K562 (cell line): ENCODE results near the gene ANKRD31. TPM values are rescaled to one million over a fixed set of nuclear protein-coding genes. Genes with fewer than 3 reads are reported as not detected.

Source experiments
- ATAC-seq: fragments of 200-7000 bp; cut with Tn5 transposase; 3 replicates; pipeline ENCODE4 v1.9.1; 2020; ENCODE audit warnings: moderate library complexity
- BruUV-seq: library from RNA; stranded (reverse); fragments of 400-500 nt; replicated peaks from 2 replicates; lab custom pipeline; 2021; lab: Mats Ljungman, UMichigan
- CTCF ChIA-PET: fragments of 300-600 bp; formaldehyde crosslinking; extraction: SDS; loops from one replicate; lab custom pipeline; 2021; ENCODE audit warnings: low intra/inter-chr PET ratio; lab: Yijun Ruan, JAX
- POLR2A ChIA-PET: fragments of 300-600, 350-650 bp; sonication (Branson Sonifier 250); formaldehyde crosslinking; extraction: SDS; loops from one replicate; lab custom pipeline; 2021; ENCODE audit warnings: antibody characterized with exemption, inconsistent platforms; lab: Yijun Ruan, JAX
- DNase-seq, 4 experiments: peaks; one replicate each; pipeline versions ENCODE4 v3.0.0 to v3.0.0-alpha.2; 2011 to 2018; ENCODE audit warnings: low spot score in 3 of 4, mixed read lengths in 3 of 4; ENCODE audit errors: extremely low read depth in 1 of 4
- FAIRE-seq: peaks from 2 replicates; lab custom pipeline; 2011; peaks lifted over from hg19 to GRCh38; lab: Jason Lieb, UNC
- H2AFZ ChIP-seq: 2 replicates; pipeline ENCODE4 v1.6.0; 2011; ENCODE audit warnings: low read depth, low read length, control low read depth, inconsistent platforms
- H3K27ac ChIP-seq: fragments of 200-600 bp; 3 replicates; pipeline ENCODE4 v1.8.0; 2011; ENCODE audit warnings: low read depth, mild to moderate bottlenecking, control low read depth, inconsistent platforms, low read length, moderate library complexity, mixed read lengths; ENCODE audit errors: extremely low read depth
- H3K27me3 ChIP-seq, 2 experiments: fragments of 300-600 bp in 1 of 2; 2 replicates in 1 of 2; 3 replicates in 1 of 2; pipeline versions ENCODE4 v1.6.0 to v1.8.0; 2011; ENCODE audit warnings: inconsistent platforms in 2 of 2, low read length in 2 of 2, mild to moderate bottlenecking in 1 of 2, mixed read lengths in 1 of 2, moderate library complexity in 1 of 2; ENCODE audit not compliant: control insufficient read depth in 2 of 2, insufficient read depth in 2 of 2
- H3K36me3 ChIP-seq: fragments of 300-600 bp; 3 replicates; pipeline ENCODE4 v1.8.0; 2011; ENCODE audit warnings: mild to moderate bottlenecking, low read length, inconsistent platforms; ENCODE audit not compliant: control insufficient read depth, insufficient read depth
- H3K4me1 ChIP-seq, 2 experiments: fragments of 200-600 bp in 1 of 2; replicated peaks in 1 of 2; 2 replicates in 1 of 2; 3 replicates in 1 of 2; pipeline versions ENCODE4 v1.5.1 to v1.8.0; 2011; ENCODE audit warnings: inconsistent platforms in 2 of 2, low read length in 2 of 2, mild to moderate bottlenecking in 1 of 2, mixed read lengths in 1 of 2, moderate library complexity in 1 of 2; ENCODE audit not compliant: control insufficient read depth in 2 of 2, insufficient read depth in 2 of 2
- H3K4me2 ChIP-seq: 2 replicates; pipeline ENCODE4 v1.6.1; 2011; ENCODE audit warnings: low read length, control low read depth, inconsistent platforms, mixed read lengths; ENCODE audit not compliant: insufficient read depth
- H3K4me3 ChIP-seq: fragments of 200-600 bp; sonication (generic), shearing (Covaris generic); 2 replicates; pipeline ENCODE4 v1.5.1; 2016; ENCODE audit warnings: control low read depth, inconsistent platforms
- H3K79me2 ChIP-seq: fragments of 200-600 bp; 3 replicates; pipeline ENCODE4 v1.8.0; 2011; ENCODE audit warnings: low read length, inconsistent platforms; ENCODE audit not compliant: control insufficient read depth, insufficient read depth
- H3K9ac ChIP-seq, 2 experiments: 2 replicates each; pipeline versions ENCODE4 v1.6.0 to v1.6.1; 2011; ENCODE audit warnings: low read depth in 2 of 2, low read length in 2 of 2, control low read depth in 1 of 2, inconsistent platforms in 1 of 2, mild to moderate bottlenecking in 1 of 2, mixed read lengths in 1 of 2; ENCODE audit not compliant: insufficient read depth in 1 of 2
- H3K9me1 ChIP-seq: one replicate; pipeline ENCODE4 v1.6.0; 2011; ENCODE audit warnings: inconsistent platforms, mild to moderate bottlenecking, low read length, moderate library complexity; ENCODE audit not compliant: control insufficient read depth, insufficient read depth
- H3K9me3 ChIP-seq: replicated peaks from 2 replicates; pipeline ENCODE4 v1.5.1; 2011; ENCODE audit warnings: low read depth, low read length, inconsistent platforms; ENCODE audit not compliant: control insufficient read depth, insufficient read depth
- H4K20me1 ChIP-seq: replicated peaks from 2 replicates; pipeline ENCODE4 v1.6.1; 2011; ENCODE audit warnings: low read length, inconsistent platforms, mixed read lengths; ENCODE audit not compliant: control insufficient read depth, insufficient read depth
- HDGF ChIP-seq: fragments of 450-650 bp; IDR thresholded peaks from 2 replicates; pipeline ENCODE4 v1.6.1; 2016
- KDM4B ChIP-seq, 2 experiments: fragments of 450-650 bp in 1 of 2; sonication (generic) in 1 of 2; IDR thresholded peaks; 2 replicates each; pipeline ENCODE4 v1.6.1; 2016 to 2017; ENCODE audit warnings: borderline replicate concordance in 2 of 2, antibody characterized with exemption in 1 of 2, low read depth in 1 of 2, mild to moderate bottlenecking in 1 of 2
- KLF16 ChIP-seq: IDR thresholded peaks from 2 replicates; pipeline ENCODE4 v1.6.1; 2016; ENCODE audit warnings: antibody characterized with exemption
- MTA2 ChIP-seq: fragments of 450-650 bp; IDR thresholded peaks from 2 replicates; pipeline ENCODE4 v1.6.1; 2016; ENCODE audit warnings: low read depth
- RBM25 ChIP-seq: fragments of 200-400 bp; formaldehyde crosslinking; IDR thresholded peaks from 2 replicates; pipeline ENCODE4 v1.6.1; 2018; ENCODE audit warnings: low read length, low read depth, moderate library complexity; ENCODE audit not compliant: severe bottlenecking
- RBM39 ChIP-seq: fragments of 200-400 bp; formaldehyde crosslinking; optimal IDR thresholded peaks from 2 replicates; pipeline ENCODE3; 2018; ENCODE audit warnings: low read depth, low read length
- RREB1 ChIP-seq: fragments of 250-450 bp; sonication (Bioruptor Pico); IDR thresholded peaks from 2 replicates; pipeline ENCODE4 v1.4.0; 2020
- SUPT5H ChIP-seq: fragments of 450-650 bp; IDR thresholded peaks from 2 replicates; pipeline ENCODE4 v1.6.1; 2016
- ZBED1 ChIP-seq: IDR thresholded peaks from 2 replicates; pipeline ENCODE4 v1.6.1; 2014
- ZNF146 ChIP-seq: IDR thresholded peaks from one replicate; pipeline ENCODE4 v1.6.1; 2018; ENCODE audit warnings: missing compliant biosample characterization; ENCODE audit not compliant: unreplicated experiment
- ZNF644 ChIP-seq: fragments of 200-800 bp; sonication (Bioruptor generic); IDR thresholded peaks from 2 replicates; pipeline ENCODE4 v1.6.1; 2016; ENCODE audit warnings: low read depth, missing genetic modification characterization, missing compliant biosample characterization
- WGBS: fragments of 100-300 bp; shearing (Covaris generic); methylation state at CpG from one replicate; pipeline ENCODE4 v1.1.6; 2016; ENCODE audit warnings: low coverage, mixed read lengths; ENCODE audit not compliant: insufficient coverage; ENCODE audit errors: missing lambda C conversion rate; 5-methylcytosine and 5-hydroxymethylcytosine counted together
- in situ Hi-C: fragments of 300-500 bp; cut with MboI; formaldehyde crosslinking; loops from 4 replicates; pipeline ENCODE4 v1.15.0; 2018; ENCODE audit warnings: inconsistent platforms, mixed read lengths
- intact Hi-C: fragments of 100-400 bp; cut with micrococcal nuclease; formaldehyde crosslinking; loops from 2 replicates; pipeline ENCODE4 v1.14.2; 2022
- polyA plus RNA-seq, 8 experiments: library from polyadenylated mRNA; depleted of rRNA in 4 of 8; stranded (reverse) in 5 of 8; unstranded in 3 of 8; fragments of >200 nt; fragmentation: Nextera tagmentation in 2 of 8; fragmentation: Illumina TruSeq in 1 of 8; extraction: Ambion mirVana in 2 of 8; extraction: Trizol in 1 of 8; gene quantifications; 2 replicates each; pipeline versions ENCODE4 v1.2.1 to v1.2.3, GENCODE V29; 2011 to 2014; ENCODE audit warnings: inconsistent platforms in 1 of 8, missing spikeins in 1 of 8
- total RNA-seq, 7 experiments: library from RNA; depleted of rRNA in 6 of 7; stranded (reverse); fragments of >200 nt in 6 of 7; fragmentation: Illumina TruSeq in 2 of 7; extraction: Trizol in 2 of 7; gene quantifications; 2 replicates each; pipeline versions ENCODE4 v1.2.1 to v1.2.3, GENCODE V29; 2011 to 2021; ENCODE audit warnings: low replicate concordance in 1 of 7

Gene ANKRD31
- total and polyA plus RNA-seq, 9 of the 15 experiments (the other 6 are each of a cell fraction or from before 2014, with no cell fraction given), result under 0.01 to 0.11 (median 0.05) TPM; not detected in 1

- no peak for TF ChIP-seq RREB1
- TF ChIP-seq, all 486 proteins: peak for 0
Measured at GRCh38 chr5:75234251-75234650, 2.4 kb downstream of the ANKRD31 start (continued).

- FAIRE-seq (no peak), ATAC-seq (no peak), DNase-seq (no peak)
- CTCF ChIA-PET, result no interaction called here
- H3K4me1 ChIP-seq, result no peaks in the 10 kb centered on the region
- intact Hi-C loops (no loop called here), in situ Hi-C loops (no loop called here)
- H2AFZ ChIP-seq, result no peak overlapping the region
- peaks cover 0 to 12% of the 10 kb centered on the region in 2 experiments; a peak in 2 of 5 replicates for H3K27me3 ChIP-seq
- H3K9me1 ChIP-seq, result no peaks in the 10 kb centered on the region
- H3K79me2 ChIP-seq, result no peaks in the 10 kb centered on the region
- BruUV-seq, result no TSS peak
- H3K4me3 ChIP-seq, result no peak overlapping the region
- H3K9me3 ChIP-seq, result no peaks in the 10 kb centered on the region
- H3K27ac ChIP-seq, result no peak overlapping the region
- no peak overlapping the region for H3K9ac ChIP-seq
- no peaks in the 10 kb centered on the region for H3K36me3 ChIP-seq
- POLR2A ChIA-PET, result no interaction called here
- no peak overlapping the region for H3K4me2 ChIP-seq
- no peaks in the 10 kb centered on the region for H4K20me1 ChIP-seq
- TF ChIP-seq HDGF (no peak), KDM4B (IDR thresholded peaks at IDR 0.05; ENCODE audit: borderline replicate concordance in 2 of 2, low read depth in 1 of 2) (no peak), KLF16 (no peak), MTA2 (no peak), ZNF146 (peak; percentile 83), RBM25 (peak; percentile 4), ZBED1 (no peak), RBM39 (no peak), SUPT5H (no peak), ZNF644 (tag) (no peak)
- 7% methylated on average over 2 of the region's 2 CpGs for WGBS
Measured at GRCh38 chr5:75226916-75227315, 9.8 kb downstream of the ANKRD31 start.
